Progenitor cell of endocrine pancreas (in vitro differentiated cells): ENCODE measurements around the gene CDC73. TPM values are rescaled to one million over a fixed set of nuclear protein-coding genes. Genes with fewer than 3 reads are reported as not detected.
"Not testable (repeated sequence)": the region's sequence is repeated elsewhere in the genome, so short reads cannot be mapped to it uniquely, and the experiment has no call there.

Experiments
- DNase-seq: peaks from one replicate; pipeline ENCODE4 v3.0.0; 2021; ENCODE audit warnings: low spot score; ENCODE audit not compliant: unreplicated experiment
- H3K27ac Mint-ChIP-seq: 2 replicates; pipeline ENCODE4 v1.8.0; 2021; ENCODE audit warnings: mild to moderate bottlenecking, moderate library complexity, mixed read lengths
- H3K27me3 Mint-ChIP-seq: 2 replicates; pipeline ENCODE4 v1.8.0; 2021; ENCODE audit warnings: mixed read lengths
- H3K36me3 Mint-ChIP-seq: 2 replicates; pipeline ENCODE4 v1.8.0; 2022; ENCODE audit warnings: mixed read lengths; ENCODE audit not compliant: insufficient read depth
- H3K4me1 Mint-ChIP-seq: 2 replicates; pipeline ENCODE4 v1.8.0; 2021; ENCODE audit warnings: low read depth, mixed read lengths
- H3K4me3 Mint-ChIP-seq: 2 replicates; pipeline ENCODE4 v1.8.0; 2021; ENCODE audit warnings: low read depth, mild to moderate bottlenecking, moderate library complexity, mixed read lengths
- H3K9me3 Mint-ChIP-seq: 2 replicates; pipeline ENCODE4 v1.8.0; 2021; ENCODE audit warnings: low read depth, mixed read lengths
- total RNA-seq: library from RNA; stranded (reverse); gene quantifications from 2 replicates; pipeline ENCODE4 v1.2.1, GENCODE V29; 2021
- TF ChIP-seq, protein P1 (sequence below): fragments of 200-600 bp; sonication (generic); IDR thresholded peaks from one replicate; pipeline ENCODE4 v1.5.0; 2021; ENCODE audit warnings: antibody characterized with exemption, mild to moderate bottlenecking; ENCODE audit not compliant: unreplicated experiment

The CDC73 gene
- total RNA-seq, 1 donor from 2014 or later = 62.7 TPM

DNA sequence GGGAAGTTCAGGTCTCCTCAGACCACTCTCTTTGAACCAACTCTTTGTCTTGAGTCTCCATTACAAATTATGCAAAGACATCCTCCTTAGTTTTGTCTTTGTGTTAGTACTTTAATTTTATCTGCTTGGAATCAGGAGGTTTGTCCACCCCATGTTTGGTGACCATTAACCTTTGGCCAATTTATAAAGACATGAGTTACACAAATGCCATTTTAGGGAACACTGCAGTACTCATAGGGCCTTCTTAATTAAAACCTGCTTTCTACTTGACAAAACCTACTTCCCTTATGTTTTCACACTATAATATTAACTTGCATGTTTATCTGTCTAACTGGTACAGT, 7.9 kb upstream of the CDC73 start:
- Mint-ChIP-seq H3K9me3 (no peaks in the 10 kb centered on the region), H3K27ac (no peak overlapping the region), H3K36me3 (no peaks in the 10 kb centered on the region), H3K4me1 (peaks cover 39% of the 10 kb centered on the region), H3K27me3 (no peaks in the 10 kb centered on the region), H3K4me3 (no peak overlapping the region)
- no peak for DNase-seq
- TF ChIP-seq, protein P1, sequence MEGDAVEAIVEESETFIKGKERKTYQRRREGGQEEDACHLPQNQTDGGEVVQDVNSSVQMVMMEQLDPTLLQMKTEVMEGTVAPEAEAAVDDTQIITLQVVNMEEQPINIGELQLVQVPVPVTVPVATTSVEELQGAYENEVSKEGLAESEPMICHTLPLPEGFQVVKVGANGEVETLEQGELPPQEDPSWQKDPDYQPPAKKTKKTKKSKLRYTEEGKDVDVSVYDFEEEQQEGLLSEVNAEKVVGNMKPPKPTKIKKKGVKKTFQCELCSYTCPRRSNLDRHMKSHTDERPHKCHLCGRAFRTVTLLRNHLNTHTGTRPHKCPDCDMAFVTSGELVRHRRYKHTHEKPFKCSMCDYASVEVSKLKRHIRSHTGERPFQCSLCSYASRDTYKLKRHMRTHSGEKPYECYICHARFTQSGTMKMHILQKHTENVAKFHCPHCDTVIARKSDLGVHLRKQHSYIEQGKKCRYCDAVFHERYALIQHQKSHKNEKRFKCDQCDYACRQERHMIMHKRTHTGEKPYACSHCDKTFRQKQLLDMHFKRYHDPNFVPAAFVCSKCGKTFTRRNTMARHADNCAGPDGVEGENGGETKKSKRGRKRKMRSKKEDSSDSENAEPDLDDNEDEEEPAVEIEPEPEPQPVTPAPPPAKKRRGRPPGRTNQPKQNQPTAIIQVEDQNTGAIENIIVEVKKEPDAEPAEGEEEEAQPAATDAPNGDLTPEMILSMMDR = no peak

DNA sequence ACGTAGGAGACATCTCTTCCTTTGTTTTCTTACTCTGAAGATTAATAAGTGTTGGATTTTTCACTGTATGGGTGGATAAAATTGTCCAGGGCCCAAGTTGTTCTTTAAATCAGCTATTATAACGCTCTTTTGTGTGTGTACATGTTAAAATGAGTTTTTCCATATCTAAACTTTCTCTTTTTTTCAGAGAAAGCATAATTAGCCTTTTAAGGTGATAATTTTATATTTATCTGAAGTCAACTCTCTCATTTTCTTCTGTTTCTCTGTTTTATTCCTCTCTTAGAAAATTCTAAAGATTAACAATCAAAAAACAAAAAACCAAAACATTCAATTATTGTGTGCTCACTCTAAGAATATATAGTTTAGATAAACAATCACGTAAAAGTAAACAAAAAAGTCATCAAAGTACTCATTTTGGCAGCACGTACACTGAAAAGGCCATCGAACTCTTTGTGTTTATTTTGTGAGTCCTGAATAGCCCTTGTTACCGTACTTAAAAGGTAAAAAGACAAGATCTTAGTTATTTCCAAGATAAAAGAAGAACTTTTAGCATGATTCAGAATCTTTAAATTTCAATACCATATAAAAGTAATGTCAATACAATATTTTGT, 7.2 kb upstream of the CDC73 start:
- Mint-ChIP-seq H3K4me1 (peaks cover 45% of the 10 kb centered on the region), H3K36me3 (no peaks in the 10 kb centered on the region), H3K27ac (no peak overlapping the region), H3K27me3 (peaks cover 2% of the 10 kb centered on the region), H3K4me3 (no peak overlapping the region), H3K9me3 (no peaks in the 10 kb centered on the region)
- TF ChIP-seq, protein P1 = no peak
- DNase-seq = no peak

DNA sequence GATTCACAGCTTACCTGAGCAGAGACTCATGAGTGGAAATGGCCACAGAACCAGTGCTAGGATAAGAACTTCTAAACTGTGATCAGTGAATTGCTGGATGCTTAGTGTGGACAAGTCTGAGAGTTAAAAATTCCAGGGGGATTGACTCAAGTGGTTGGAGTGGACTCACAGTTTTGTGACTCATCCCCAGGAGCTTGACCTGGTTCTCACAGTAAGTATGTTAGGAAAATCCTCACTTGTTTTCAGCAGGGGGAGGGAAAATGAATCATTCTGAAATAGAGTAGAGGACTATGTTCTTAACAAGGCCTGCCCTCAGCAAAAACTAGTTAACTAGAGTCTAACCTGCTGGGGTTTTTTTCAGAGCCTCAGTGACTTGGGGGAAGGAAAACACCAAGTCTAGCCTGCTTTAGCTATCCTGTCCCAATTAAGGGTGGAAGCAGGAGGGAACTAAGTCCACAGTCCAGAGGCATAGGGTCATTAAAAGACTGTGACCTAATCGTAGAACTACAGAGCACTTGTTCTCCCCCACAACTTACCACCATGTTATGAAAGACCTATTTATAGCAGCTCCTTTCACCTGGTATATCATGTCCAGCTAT, 6.1 kb upstream of the CDC73 start:
- H3K9me3 Mint-ChIP-seq = no peaks in the 10 kb centered on the region
- H3K4me3 Mint-ChIP-seq = no peak overlapping the region
- peaks cover 45% of the 10 kb centered on the region for H3K4me1 Mint-ChIP-seq
- H3K27me3 Mint-ChIP-seq = peaks cover 6% of the 10 kb centered on the region
- H3K36me3 Mint-ChIP-seq = no peaks in the 10 kb centered on the region
- no peak for DNase-seq
- no peak overlapping the region for H3K27ac Mint-ChIP-seq
- TF ChIP-seq, protein P1 = no peak

DNA sequence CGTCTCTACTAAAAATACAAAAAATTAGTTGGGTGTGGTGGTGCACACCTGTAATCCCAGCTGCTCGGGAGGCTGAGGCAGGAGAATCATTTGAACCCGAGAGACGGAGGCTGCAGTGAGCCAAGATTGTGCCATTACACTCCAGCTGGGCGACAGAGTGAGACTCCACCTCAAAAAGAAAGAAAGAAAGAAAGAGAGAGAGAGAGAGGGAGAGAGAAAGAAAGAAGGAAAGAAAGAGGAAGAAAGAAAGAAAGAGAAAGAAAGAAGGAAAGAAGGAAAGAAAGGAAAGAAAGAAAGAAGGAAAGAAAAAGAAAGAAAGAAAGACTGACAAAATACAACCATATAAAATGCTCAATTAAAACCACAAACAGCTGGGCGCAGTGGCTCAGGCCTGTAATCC, 4.7 kb upstream of the CDC73 start:
- Mint-ChIP-seq H3K27ac (peak overlapping the region; percentile 60), H3K4me1 (peaks cover 40% of the 10 kb centered on the region)
- not testable (repeated sequence) for H3K27me3 Mint-ChIP-seq, H3K36me3 Mint-ChIP-seq, H3K4me3 Mint-ChIP-seq, DNase-seq, H3K9me3 Mint-ChIP-seq

DNA sequence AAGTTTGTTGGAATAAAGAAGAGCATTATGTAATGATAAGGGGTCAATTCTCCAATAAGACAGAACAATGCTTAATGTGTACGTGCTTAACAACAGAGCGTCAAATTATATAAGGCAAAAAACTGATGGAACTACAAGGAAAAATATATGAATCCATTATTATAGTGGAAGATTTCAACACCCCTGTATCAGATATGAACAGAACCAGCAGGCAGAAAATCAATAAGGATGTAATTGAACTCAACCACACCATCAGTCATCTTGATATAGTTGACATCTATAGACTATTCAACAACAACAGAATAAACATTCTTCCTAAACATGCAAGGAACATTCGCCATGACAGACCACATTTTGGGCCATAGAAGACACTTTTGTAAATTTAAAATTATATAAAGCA, 3.6 kb upstream of the CDC73 start:
- peaks cover 44% of the 10 kb centered on the region for H3K4me1 Mint-ChIP-seq
- TF ChIP-seq, protein P1 = no peak
- no peak overlapping the region for H3K27ac Mint-ChIP-seq
- no peaks in the 10 kb centered on the region for H3K9me3 Mint-ChIP-seq
- no peak for DNase-seq
- no peak overlapping the region for H3K4me3 Mint-ChIP-seq
- peaks cover 6% of the 10 kb centered on the region for H3K27me3 Mint-ChIP-seq
- no peaks in the 10 kb centered on the region for H3K36me3 Mint-ChIP-seq
